Measurements from ENCODE around the gene MYZAP.

MYZAP gene

DNA sequence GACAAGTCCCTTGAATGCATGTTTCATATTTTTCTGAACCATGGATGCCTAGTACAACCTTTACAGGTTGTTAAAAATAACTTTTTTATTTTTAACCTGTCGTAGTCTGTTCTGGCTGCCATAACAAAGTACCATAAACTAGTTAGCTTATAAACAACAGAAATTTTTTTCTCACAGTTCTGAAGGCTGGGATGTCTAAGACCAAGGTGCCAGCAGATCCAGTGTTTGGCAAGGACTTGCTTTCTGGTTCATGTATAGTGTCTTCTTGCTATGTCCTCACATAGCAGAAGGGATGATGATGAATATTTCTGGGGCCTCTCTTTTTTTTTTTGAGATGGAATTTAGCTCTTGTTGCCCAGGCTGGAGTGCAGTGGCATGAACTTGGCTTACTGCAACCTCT is 91.8 kb downstream of the MYZAP start:
- Histone ChIP-seq H3K9me3 (ENCODE audit: control insufficient read depth, insufficient read depth, low read length) (no peaks in the 10 kb centered on the region), H3K9ac (ENCODE audit: low read depth, low read length) (no peak overlapping the region), H3K4me1 (ENCODE audit: insufficient read depth, low read length) (no peaks in the 10 kb centered on the region), H3K36me3 (ENCODE audit: insufficient read depth, low read length) (no peaks in the 10 kb centered on the region)

DNA sequence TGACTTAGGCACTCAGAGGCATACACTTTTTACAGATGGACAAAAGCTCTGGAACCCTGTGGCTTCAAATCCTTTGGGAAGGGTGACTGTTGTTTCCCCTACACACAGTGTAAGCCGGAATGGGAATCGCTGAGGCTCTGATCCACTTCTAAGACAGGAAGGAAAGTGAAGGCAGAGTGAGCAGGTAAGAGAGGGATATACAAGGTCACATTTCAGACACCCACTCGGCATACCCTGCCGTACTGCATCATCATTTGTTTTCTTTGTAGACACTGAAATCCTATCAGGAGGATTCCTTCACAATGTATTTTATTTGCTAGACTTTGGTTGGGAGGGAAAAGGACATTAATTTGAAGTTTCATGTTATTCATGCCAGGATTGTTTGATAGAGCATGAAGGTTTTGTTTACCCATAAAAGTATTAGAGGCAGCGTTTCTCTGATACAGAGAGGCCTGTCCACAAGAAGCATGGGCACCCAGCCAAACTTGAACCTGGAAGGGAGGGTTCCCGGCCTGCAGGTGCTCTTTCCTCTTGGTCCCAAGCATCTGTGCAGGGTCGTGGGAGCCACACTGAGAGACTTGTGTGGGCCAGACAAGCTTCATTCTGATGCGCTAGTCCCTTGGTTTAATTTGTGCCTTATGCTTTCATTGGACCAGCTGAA is 92.9 kb downstream of the MYZAP start:
- H3K4me1 ChIP-seq (ENCODE audit: insufficient read depth, low read length): no peaks in the 10 kb centered on the region
- no peaks in the 10 kb centered on the region for H3K36me3 ChIP-seq (ENCODE audit: insufficient read depth, low read length)
- H3K9ac ChIP-seq (ENCODE audit: low read depth, low read length): no peak overlapping the region
- no peaks in the 10 kb centered on the region for H3K9me3 ChIP-seq (ENCODE audit: control insufficient read depth, insufficient read depth, low read length)

DNA sequence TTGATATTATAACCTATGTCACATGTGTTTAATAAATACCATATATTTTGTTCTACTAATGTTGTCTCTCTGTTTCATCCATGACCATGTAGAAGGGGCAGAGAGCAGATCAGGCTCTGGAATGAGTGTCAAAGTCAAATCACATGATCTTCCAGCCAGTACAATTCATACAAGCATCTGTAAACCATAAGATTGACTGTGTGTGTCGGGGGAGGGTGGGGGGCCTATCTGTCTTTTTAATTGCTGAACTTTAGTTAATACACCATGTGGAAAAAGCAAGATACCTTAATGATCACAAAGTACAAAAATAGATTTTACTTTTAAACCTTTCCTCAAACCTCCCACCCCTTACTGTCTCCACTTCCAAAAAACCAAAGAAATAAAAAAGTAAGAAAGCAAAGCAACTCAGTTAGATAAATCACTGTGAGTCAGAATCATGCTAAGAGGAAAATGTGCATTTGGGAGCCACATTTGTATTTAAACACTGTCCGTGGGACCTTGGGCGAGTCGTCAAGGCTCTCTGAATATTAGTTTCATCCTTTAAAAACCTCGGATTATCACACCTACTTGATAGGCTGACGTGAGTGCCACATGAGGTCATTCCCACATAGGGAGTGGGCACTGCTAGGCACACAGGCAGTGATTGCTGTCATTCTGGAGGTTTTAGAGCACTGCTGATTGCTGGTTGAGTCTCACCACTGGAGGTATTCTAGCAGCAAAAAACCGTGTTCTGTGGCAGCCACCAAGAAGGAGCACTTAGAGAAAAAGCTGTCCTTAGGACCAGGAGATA is 93.8 kb downstream of the MYZAP start:
- H3K9ac ChIP-seq (ENCODE audit: low read depth, low read length): no peak overlapping the region
- H3K36me3 ChIP-seq (ENCODE audit: insufficient read depth, low read length): no peaks in the 10 kb centered on the region
- no peaks in the 10 kb centered on the region for H3K4me1 ChIP-seq (ENCODE audit: insufficient read depth, low read length)
- no peaks in the 10 kb centered on the region for H3K9me3 ChIP-seq (ENCODE audit: control insufficient read depth, insufficient read depth, low read length)

DNA sequence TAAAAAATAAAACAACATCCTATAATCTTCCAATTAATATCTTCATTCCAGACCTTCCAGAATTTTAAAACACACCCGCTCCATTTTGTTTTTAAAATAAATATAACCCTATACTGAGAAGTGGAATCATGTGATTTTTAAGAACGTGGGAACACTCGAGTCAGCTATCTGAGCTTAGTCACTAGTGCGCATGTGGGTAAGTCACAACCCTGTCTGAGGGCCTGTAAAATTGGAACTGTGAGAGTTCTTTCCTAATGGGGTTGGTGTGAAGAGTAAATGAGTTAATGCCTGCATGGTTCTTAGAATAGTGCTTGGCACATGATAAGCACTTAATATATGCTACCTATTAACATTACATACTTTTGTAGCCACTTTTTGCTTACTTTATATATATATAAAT is 95.0 kb downstream of the MYZAP start:
- Histone ChIP-seq H3K36me3 (ENCODE audit: insufficient read depth, low read length) (no peaks in the 10 kb centered on the region), H3K4me1 (ENCODE audit: insufficient read depth, low read length) (no peaks in the 10 kb centered on the region), H3K9me3 (ENCODE audit: control insufficient read depth, insufficient read depth, low read length) (no peaks in the 10 kb centered on the region), H3K9ac (ENCODE audit: low read depth, low read length) (no peak overlapping the region)

DNA sequence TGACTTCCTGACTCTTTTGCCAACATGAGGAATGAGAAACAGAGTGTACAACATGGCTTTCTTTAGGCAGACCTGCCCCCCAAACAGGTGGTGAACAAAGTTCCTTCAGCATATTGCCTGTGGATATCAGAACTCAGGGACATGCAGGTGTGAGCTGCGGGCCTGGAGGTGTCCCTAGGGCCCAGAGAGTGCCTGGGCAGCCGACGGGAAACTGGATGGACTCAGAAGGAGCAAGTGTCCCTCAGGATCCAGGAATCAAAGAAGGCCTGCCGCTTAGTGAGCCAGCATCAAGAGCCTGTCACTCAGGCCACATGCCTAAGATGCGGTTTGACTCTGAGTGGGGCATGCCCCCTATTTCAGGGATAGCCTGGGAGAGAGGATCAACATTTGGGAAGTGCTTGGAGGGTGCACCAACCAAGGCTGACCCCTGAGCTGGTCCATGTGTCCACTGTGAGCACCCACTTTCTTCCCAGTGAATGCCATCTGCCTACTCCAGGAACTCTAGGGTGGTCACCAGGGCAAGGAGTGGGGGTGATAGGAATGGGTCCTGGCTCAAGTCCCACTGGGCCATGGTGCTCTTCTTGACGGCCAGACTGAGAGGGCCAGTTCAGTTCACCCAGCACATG is 98.8 kb downstream of the MYZAP start:
- H3K4me1 ChIP-seq (ENCODE audit: insufficient read depth, low read length): no peaks in the 10 kb centered on the region
- H3K36me3 ChIP-seq (ENCODE audit: insufficient read depth, low read length): no peaks in the 10 kb centered on the region
- no peak overlapping the region for H3K9ac ChIP-seq (ENCODE audit: low read depth, low read length)
- H3K9me3 ChIP-seq (ENCODE audit: control insufficient read depth, insufficient read depth, low read length): no peaks in the 10 kb centered on the region

DNA sequence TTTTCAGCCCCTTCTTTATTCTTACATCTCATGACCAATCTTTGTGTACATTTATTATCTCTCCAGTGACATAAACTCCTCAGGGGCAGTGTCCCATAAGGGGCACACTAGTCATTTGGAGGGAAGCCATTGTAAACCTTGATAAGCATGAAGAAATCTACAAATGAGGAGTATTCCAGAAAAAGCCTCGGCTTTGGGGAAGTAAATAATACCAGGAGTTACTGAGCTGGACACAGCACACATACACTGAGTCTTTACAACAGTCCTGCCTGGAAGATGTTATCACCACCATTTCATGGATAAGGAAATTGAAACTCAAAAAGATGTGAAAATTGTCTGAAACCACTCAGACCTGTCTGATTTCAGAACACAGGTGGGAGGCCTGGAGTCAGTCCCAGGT is 99.4 kb downstream of the MYZAP start:
- no peaks in the 10 kb centered on the region for H3K4me1 ChIP-seq (ENCODE audit: insufficient read depth, low read length)
- no peak overlapping the region for H3K9ac ChIP-seq (ENCODE audit: low read depth, low read length)
- no peaks in the 10 kb centered on the region for H3K36me3 ChIP-seq (ENCODE audit: insufficient read depth, low read length)
- no peaks in the 10 kb centered on the region for H3K9me3 ChIP-seq (ENCODE audit: control insufficient read depth, insufficient read depth, low read length)

DNA sequence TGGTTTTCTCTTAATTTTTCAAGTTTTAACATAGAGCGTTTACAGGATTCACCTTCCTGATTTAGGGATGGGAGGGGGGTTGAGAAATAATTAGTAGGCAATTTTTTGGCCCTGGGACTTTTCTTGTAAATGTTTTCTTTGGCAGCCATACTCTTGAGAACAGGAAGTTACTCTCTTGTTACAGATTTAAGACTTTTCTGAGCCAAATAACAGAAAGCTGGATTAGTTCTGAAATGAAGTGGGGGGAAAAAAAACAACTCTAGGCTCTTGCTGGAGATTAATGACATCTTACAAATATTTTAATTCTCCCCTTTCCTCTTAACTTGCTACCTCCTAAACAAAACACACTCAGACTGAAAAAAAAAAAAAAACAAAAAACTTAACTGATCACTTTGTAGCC is 101.0 kb downstream of the MYZAP start:
- Histone ChIP-seq H3K36me3 (ENCODE audit: insufficient read depth, low read length) (no peaks in the 10 kb centered on the region), H3K4me1 (ENCODE audit: insufficient read depth, low read length) (no peaks in the 10 kb centered on the region), H3K9me3 (ENCODE audit: control insufficient read depth, insufficient read depth, low read length) (no peaks in the 10 kb centered on the region), H3K9ac (ENCODE audit: low read depth, low read length) (no peak overlapping the region)

DNA sequence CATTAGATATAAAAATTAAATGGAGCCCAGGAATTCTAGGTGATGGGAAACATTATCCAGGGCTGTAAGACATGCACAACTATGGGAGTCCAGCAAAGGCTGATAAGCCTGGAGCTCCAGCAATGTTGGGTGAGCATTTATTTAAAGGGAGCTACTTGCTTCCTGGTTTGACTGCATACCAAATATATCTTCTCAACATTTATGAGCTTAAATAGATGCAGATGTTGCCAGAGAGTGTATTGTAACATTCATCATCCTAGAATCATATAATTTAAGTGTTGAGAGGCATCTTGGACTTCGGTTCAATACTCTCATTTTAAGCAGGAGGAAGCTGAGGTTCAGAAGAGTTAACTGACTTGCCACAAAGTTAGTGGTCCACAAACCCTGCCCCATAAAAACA is 102.6 kb downstream of the MYZAP start:
- Histone ChIP-seq H3K36me3 (ENCODE audit: insufficient read depth, low read length) (no peaks in the 10 kb centered on the region), H3K9me3 (ENCODE audit: control insufficient read depth, insufficient read depth, low read length) (no peaks in the 10 kb centered on the region), H3K9ac (ENCODE audit: low read depth, low read length) (no peak overlapping the region), H3K4me1 (ENCODE audit: insufficient read depth, low read length) (no peaks in the 10 kb centered on the region)

DNA sequence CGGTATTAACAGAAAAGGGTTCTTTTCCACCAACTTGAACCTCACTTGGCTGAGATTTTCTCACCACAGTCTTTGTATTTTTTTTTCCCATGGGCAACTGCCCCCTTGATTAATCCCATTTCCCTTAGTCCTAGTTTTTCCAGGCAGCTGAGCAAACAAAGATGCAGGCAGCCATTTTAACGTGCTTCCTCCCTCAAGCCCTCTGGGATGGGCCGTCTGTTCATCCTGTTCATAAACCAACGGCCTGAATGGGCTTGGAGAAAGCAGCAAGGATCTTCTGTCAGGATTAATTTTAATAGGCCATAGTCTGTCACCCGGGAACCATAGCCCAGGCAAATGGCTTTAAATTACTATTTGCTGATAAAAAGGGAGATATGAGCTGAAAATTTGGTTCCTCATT is 104.4 kb downstream of the MYZAP start:
- H3K9me3 ChIP-seq (ENCODE audit: control insufficient read depth, insufficient read depth, low read length): no peaks in the 10 kb centered on the region
- no peak overlapping the region for H3K9ac ChIP-seq (ENCODE audit: low read depth, low read length)
- no peaks in the 10 kb centered on the region for H3K4me1 ChIP-seq (ENCODE audit: insufficient read depth, low read length)
- no peaks in the 10 kb centered on the region for H3K36me3 ChIP-seq (ENCODE audit: insufficient read depth, low read length)

DNA sequence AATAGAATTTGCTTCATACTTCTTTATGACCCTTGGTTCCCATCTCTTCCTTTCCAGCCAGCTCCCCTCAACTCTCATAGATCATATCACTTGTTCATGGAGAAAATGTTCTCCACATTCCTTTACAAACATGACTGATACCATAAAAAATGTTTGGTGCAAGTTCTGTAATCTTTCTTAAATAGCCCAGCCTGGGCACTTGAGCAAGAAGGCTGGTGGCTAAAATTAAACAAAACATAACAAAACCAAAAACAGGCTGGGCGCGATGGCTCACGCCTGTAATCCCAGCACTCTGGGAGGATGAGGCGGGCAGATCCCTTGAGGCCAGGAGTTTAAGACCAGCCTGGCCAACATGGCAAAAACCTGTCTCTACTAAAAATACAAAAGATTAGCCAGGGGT is 105.9 kb downstream of the MYZAP start:
- Histone ChIP-seq H3K9ac (ENCODE audit: low read depth, low read length) (no peak overlapping the region), H3K36me3 (ENCODE audit: insufficient read depth, low read length) (no peaks in the 10 kb centered on the region), H3K9me3 (ENCODE audit: control insufficient read depth, insufficient read depth, low read length) (no peaks in the 10 kb centered on the region), H3K4me1 (ENCODE audit: insufficient read depth, low read length) (no peaks in the 10 kb centered on the region)

DNA sequence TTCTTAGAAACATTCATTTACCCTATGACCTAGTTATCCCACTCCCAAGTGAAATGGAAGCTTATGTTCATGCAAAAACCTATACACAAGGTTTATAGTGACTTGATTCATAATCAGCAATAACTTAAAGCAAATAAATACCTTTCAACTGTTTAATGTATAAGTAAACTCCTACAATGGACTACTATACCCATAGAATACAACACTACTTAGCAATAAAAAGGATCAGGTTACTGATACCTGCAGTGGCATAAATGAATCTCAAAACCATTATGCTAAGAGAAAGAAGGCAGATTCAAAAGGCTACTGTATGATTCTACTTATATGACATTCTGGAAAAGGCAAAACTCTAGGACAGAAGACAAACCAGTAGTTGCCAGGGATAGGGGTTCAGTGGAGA is 106.5 kb downstream of the MYZAP start:
- no peaks in the 10 kb centered on the region for H3K9me3 ChIP-seq (ENCODE audit: control insufficient read depth, insufficient read depth, low read length)
- no peaks in the 10 kb centered on the region for H3K4me1 ChIP-seq (ENCODE audit: insufficient read depth, low read length)
- no peaks in the 10 kb centered on the region for H3K36me3 ChIP-seq (ENCODE audit: insufficient read depth, low read length)
- no peak overlapping the region for H3K9ac ChIP-seq (ENCODE audit: low read depth, low read length)

DNA sequence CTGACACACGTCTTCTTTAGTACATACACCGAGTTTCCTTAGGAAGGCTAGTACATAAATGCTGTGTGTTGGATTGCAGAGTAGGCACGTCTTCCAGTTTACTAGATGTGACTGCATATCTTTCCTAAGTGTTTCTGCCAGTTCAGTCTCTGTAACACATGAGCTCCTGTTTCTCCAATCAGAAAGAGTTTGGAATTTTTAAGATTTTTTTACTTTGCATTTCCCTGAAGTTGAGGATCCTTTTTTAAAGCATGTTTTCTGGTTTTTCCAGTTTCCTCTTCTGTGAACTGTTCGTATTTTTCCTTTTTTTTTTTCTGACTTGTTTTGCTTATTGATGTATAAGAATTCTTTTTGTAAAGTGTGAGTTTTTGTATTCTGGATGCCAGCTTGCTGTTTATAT is 107.3 kb downstream of the MYZAP start:
- Histone ChIP-seq H3K36me3 (ENCODE audit: insufficient read depth, low read length) (no peaks in the 10 kb centered on the region), H3K9ac (ENCODE audit: low read depth, low read length) (no peak overlapping the region), H3K9me3 (ENCODE audit: control insufficient read depth, insufficient read depth, low read length) (no peaks in the 10 kb centered on the region), H3K4me1 (ENCODE audit: insufficient read depth, low read length) (no peaks in the 10 kb centered on the region)

DNA sequence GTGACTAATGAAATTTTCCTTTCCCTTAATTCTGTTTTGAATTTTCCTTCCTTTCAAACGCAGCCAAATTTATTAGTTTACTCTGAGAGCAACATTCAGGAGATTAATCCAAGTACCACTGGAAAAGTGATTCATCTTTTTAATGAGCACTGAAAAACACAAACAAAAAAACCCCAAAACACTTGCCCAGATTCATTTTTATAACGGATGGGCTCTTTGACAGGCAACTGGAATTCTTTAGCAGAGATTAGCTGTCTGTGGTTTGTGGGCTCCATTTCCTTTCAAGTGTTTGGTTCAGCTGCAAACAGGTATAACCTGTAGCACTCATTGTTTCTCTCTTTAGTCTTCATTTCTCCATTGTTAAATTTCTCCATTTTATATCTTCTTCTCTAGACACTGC is 111.7 kb downstream of the MYZAP start:
- Histone ChIP-seq H3K36me3 (ENCODE audit: insufficient read depth, low read length) (no peaks in the 10 kb centered on the region), H3K9me3 (ENCODE audit: control insufficient read depth, insufficient read depth, low read length) (no peaks in the 10 kb centered on the region)

DNA sequence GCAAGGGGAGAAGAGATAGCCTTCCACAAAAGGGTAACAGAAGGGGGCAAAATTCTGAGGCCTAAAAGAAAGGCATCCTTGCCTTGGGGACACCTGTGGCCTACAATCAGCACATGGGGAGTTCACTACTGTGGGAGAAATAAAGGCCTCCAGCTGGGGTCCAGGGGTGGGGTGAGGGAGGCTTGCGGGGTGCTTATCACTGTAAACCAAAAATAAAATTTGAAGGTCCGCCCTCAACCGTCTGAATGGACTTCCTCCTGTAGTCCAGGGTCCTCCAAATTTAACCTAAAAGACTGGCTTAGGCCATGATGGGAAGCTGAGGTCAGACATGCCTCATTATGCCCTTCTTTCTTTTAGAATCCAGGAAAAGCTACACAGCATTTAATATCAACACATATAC is 112.7 kb downstream of the MYZAP start:
- Histone ChIP-seq H3K36me3 (ENCODE audit: insufficient read depth, low read length) (peaks cover 3% of the 10 kb centered on the region), H3K9ac (ENCODE audit: low read depth, low read length) (no peak overlapping the region), H3K9me3 (ENCODE audit: control insufficient read depth, insufficient read depth, low read length) (no peaks in the 10 kb centered on the region), H3K4me1 (ENCODE audit: insufficient read depth, low read length) (peaks cover 6% of the 10 kb centered on the region; the same call in 1 of the 2 replicates)

More for the DNA sequence above, 111.7 kb downstream of the MYZAP start:
- Histone ChIP-seq H3K9ac (ENCODE audit: low read depth, low read length) (no peak overlapping the region), H3K4me1 (ENCODE audit: insufficient read depth, low read length) (peaks cover 6% of the 10 kb centered on the region; the same call in 1 of the 2 replicates)
